A549 (cell line): ENCODE data around the gene DNAH1. TPM values are rescaled to one million over a fixed set of nuclear protein-coding genes. Genes with fewer than 3 reads are reported as not detected.
A peak's percentile ranks its signal among the peaks of the same experiment; 100 is the strongest.

Experiments
- ATAC-seq, 2 experiments: fragments of 200-7000 bp in 1 of 2; fragments of >200 bp in 1 of 2; cut with Nextera tagmentation in 1 of 2; cut with Tn5 transposase in 1 of 2; 3 replicates each; pipeline versions ENCODE4 v1.8.0 to v1.9.1; 2018 to 2020; ENCODE audit warnings: mild to moderate bottlenecking in 1 of 2, moderate library complexity in 1 of 2
- CTCF ChIA-PET: fragments of 300-600 bp; sonication (Branson Sonifier 250); formaldehyde crosslinking; extraction: SDS; loops from one replicate; lab custom pipeline; 2021; ENCODE audit warnings: antibody characterized with exemption, inconsistent platforms; lab: Yijun Ruan, JAX
- POLR2A ChIA-PET: fragments of 350-600 bp; formaldehyde crosslinking; extraction: SDS; loops from one replicate; lab custom pipeline; 2021; ENCODE audit warnings: antibody characterized with exemption, inconsistent platforms; lab: Yijun Ruan, JAX
- DNase-seq, 2 experiments: peaks; one replicate each; pipeline versions ENCODE4 v3.0.0 to v3.0.0-alpha.2; 2011 to 2016; ENCODE audit warnings: low read depth in 1 of 2, low spot score in 1 of 2
- FAIRE-seq: peaks from 2 replicates; lab custom pipeline; 2011; peaks lifted over from hg19 to GRCh38; lab: Jason Lieb, UNC
- H3K27ac ChIP-seq, 2 experiments: fragments of >200 bp; sonication (Bioruptor Twin); formaldehyde crosslinking; 3 replicates each; pipeline ENCODE4 v1.5.1; 2016 to 2017
- H3K4me1 ChIP-seq: fragments of >200 bp; sonication (Bioruptor Twin); formaldehyde crosslinking; 3 replicates; pipeline ENCODE4 v1.6.1; 2016
- H3K4me2 ChIP-seq: fragments of >200 bp; sonication (Bioruptor Twin); formaldehyde crosslinking; 3 replicates; pipeline ENCODE4 v1.6.1; 2016
- H3K4me3 ChIP-seq: fragments of >200 bp; sonication (Bioruptor Twin); formaldehyde crosslinking; 3 replicates; pipeline ENCODE4 v1.5.1; 2016
- H3K9me3 ChIP-seq: fragments of >200 bp; sonication (Bioruptor Twin); formaldehyde crosslinking; 3 replicates; pipeline ENCODE4 v1.6.1; 2016
- BHLHE40 ChIP-seq: IDR thresholded peaks from 2 replicates; pipeline ENCODE4 v1.6.1; 2012; ENCODE audit warnings: low read depth, low read length, inconsistent platforms
- CBX2 ChIP-seq: fragments of 200-600 bp; sonication (generic); IDR thresholded peaks from 2 replicates; pipeline ENCODE4 v1.6.1; 2016; ENCODE audit warnings: low read depth, mild to moderate bottlenecking, borderline replicate concordance
- CBX8 ChIP-seq: fragments of 200-600 bp; sonication (generic); IDR thresholded peaks from 2 replicates; pipeline ENCODE4 v1.6.1; 2016
- FOSL2 ChIP-seq, 2 experiments: fragments of 450-650 bp in 1 of 2; fragments of >200 bp in 1 of 2; sonication (Bioruptor Twin) in 1 of 2; formaldehyde crosslinking; IDR thresholded peaks; 2 replicates each; pipeline versions ENCODE4 v1.5.0 to v1.6.1; 2016 to 2020; ENCODE audit warnings: mild to moderate bottlenecking in 1 of 2, moderate library complexity in 1 of 2
- GATA3 ChIP-seq: IDR thresholded peaks from 2 replicates; pipeline ENCODE4 v1.6.1; 2012; ENCODE audit warnings: borderline replicate concordance
- HEYL ChIP-seq: fragments of 250-450 bp; sonication (Bioruptor Pico); IDR thresholded peaks from 2 replicates; pipeline ENCODE4 v1.8.0; 2021; ENCODE audit warnings: mild to moderate bottlenecking, moderate library complexity
- JUN ChIP-seq, 2 experiments: fragments of >200 bp; sonication (Bioruptor Twin); formaldehyde crosslinking; IDR thresholded peaks; 2 replicates in 1 of 2; 3 replicates in 1 of 2; pipeline ENCODE4 v1.6.1; 2016 to 2017
- KDM1A ChIP-seq: fragments of 200-600 bp; sonication (generic); IDR thresholded peaks from 2 replicates; pipeline ENCODE4 v1.6.1; 2016; ENCODE audit warnings: low read depth, mild to moderate bottlenecking
- KDM5A ChIP-seq: fragments of 200-600 bp; sonication (generic); IDR thresholded peaks from 2 replicates; pipeline ENCODE4 v1.6.1; 2016; ENCODE audit warnings: antibody characterized with exemption, mild to moderate bottlenecking
- NPAS2 ChIP-seq: fragments of 250-450 bp; sonication (Bioruptor Pico); IDR thresholded peaks from 2 replicates; pipeline ENCODE4 v1.8.0; 2022; ENCODE audit warnings: mild to moderate bottlenecking, moderate library complexity, borderline replicate concordance
- WGBS: methylation state at CpG from one replicate; pipeline ENCODE4 v1.1.6; 2017; ENCODE audit errors: missing lambda C conversion rate; 5-methylcytosine and 5-hydroxymethylcytosine counted together
- polyA plus RNA-seq, 4 experiments: library from polyadenylated mRNA; depleted of rRNA in 3 of 4; stranded (reverse); fragments of >200 nt; fragmentation: RNase III in 1 of 4; extraction: RNeasy Plus Mini Kit Qiagen cat#74134 plus additional on column Dnase treatment in 1 of 4; gene quantifications; 2 replicates in 3 of 4; 3 replicates in 1 of 4; pipeline ENCODE4 v1.2.3, GENCODE V29; 2011 to 2017
- TF ChIP-seq, protein P1 (sequence below): fragments of 150-350 bp; IDR thresholded peaks from 2 replicates; pipeline ENCODE4 v1.6.1; 2014; ENCODE audit warnings: low read depth, mild to moderate bottlenecking, low read length
- TF ChIP-seq, protein P2 (sequence below): IDR thresholded peaks from 2 replicates; pipeline ENCODE4 v1.6.1; 2012; ENCODE audit warnings: low read depth, borderline replicate concordance
- TF ChIP-seq, protein P3 (sequence below): fragments of >200 bp; sonication (Bioruptor Twin); formaldehyde crosslinking; IDR thresholded peaks from 3 replicates; pipeline ENCODE4 v1.5.1; 2016
- TF ChIP-seq, protein P4 (sequence below): IDR thresholded peaks from 2 replicates; pipeline ENCODE4 v1.6.1; 2012

The DNAH1 gene
- polyA plus RNA-seq, 2 of the 4 experiments (the other 2 are of a cell fraction) = 0.65 to 1.6 TPM

DNA sequence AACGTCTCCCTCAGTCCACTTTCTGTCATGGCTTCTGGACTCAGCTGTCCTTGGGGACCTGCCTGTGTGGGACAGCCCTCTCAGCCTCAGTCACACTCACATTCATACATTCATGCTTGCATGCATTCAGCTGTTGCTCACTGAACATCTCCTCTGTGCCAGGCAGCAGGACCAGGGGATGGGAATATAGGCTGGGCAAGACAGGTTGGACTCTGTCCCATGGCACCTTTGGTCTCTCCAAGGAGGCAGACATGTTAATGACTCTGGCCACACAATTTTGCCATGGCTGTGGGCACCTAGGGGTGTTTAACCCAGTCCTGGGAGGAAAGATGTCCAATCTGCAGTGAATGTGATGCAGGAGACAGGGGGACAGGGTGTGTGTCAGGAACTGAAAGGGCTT is 7.8 kb upstream of the DNAH1 start:
- FAIRE-seq (no peak), ATAC-seq (no peak), DNase-seq (no peak)
- no peak overlapping the region for H3K4me3 ChIP-seq
- H3K4me1 ChIP-seq = peaks cover 3% of the 10 kb centered on the region
- H3K9me3 ChIP-seq = no peaks in the 10 kb centered on the region
- H3K4me2 ChIP-seq = no peak overlapping the region
- no peak overlapping the region for H3K27ac ChIP-seq
- CTCF ChIA-PET = interaction anchor here (1.1 to 1.8 kb wide), 3 partner anchors 17 to 139 kb away, joined by 3 to 7 read pairs (median 4); no protein-coding TSS in a partner anchor
- WGBS = no CpG with 5 or more reads among the region's 1 CpG
- no peak for TF ChIP-seq GATA3
- TF ChIP-seq, protein P1, sequence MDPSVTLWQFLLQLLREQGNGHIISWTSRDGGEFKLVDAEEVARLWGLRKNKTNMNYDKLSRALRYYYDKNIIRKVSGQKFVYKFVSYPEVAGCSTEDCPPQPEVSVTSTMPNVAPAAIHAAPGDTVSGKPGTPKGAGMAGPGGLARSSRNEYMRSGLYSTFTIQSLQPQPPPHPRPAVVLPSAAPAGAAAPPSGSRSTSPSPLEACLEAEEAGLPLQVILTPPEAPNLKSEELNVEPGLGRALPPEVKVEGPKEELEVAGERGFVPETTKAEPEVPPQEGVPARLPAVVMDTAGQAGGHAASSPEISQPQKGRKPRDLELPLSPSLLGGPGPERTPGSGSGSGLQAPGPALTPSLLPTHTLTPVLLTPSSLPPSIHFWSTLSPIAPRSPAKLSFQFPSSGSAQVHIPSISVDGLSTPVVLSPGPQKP = no peak
- no peak for TF ChIP-seq BHLHE40
- no peak for TF ChIP-seq JUN (IDR thresholded peaks at IDR 0.05)
- no peak for TF ChIP-seq FOSL2 (IDR thresholded peaks at IDR 0.05)
- no peak for TF ChIP-seq FOSL2 (CRISPR knock-in tag; IDR thresholded peaks at IDR 0.05)
- TF ChIP-seq NPAS2 = no peak
- no peak for TF ChIP-seq KDM1A
- TF ChIP-seq CBX2 = no peak
- TF ChIP-seq HEYL (CRISPR knock-in tag) = no peak
- TF ChIP-seq, protein P2, sequence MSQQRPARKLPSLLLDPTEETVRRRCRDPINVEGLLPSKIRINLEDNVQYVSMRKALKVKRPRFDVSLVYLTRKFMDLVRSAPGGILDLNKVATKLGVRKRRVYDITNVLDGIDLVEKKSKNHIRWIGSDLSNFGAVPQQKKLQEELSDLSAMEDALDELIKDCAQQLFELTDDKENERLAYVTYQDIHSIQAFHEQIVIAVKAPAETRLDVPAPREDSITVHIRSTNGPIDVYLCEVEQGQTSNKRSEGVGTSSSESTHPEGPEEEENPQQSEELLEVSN = no peak
- TF ChIP-seq, protein P3, sequence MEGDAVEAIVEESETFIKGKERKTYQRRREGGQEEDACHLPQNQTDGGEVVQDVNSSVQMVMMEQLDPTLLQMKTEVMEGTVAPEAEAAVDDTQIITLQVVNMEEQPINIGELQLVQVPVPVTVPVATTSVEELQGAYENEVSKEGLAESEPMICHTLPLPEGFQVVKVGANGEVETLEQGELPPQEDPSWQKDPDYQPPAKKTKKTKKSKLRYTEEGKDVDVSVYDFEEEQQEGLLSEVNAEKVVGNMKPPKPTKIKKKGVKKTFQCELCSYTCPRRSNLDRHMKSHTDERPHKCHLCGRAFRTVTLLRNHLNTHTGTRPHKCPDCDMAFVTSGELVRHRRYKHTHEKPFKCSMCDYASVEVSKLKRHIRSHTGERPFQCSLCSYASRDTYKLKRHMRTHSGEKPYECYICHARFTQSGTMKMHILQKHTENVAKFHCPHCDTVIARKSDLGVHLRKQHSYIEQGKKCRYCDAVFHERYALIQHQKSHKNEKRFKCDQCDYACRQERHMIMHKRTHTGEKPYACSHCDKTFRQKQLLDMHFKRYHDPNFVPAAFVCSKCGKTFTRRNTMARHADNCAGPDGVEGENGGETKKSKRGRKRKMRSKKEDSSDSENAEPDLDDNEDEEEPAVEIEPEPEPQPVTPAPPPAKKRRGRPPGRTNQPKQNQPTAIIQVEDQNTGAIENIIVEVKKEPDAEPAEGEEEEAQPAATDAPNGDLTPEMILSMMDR = no peak
- no peak for TF ChIP-seq CBX8
- POLR2A ChIA-PET = no interaction called here

DNA sequence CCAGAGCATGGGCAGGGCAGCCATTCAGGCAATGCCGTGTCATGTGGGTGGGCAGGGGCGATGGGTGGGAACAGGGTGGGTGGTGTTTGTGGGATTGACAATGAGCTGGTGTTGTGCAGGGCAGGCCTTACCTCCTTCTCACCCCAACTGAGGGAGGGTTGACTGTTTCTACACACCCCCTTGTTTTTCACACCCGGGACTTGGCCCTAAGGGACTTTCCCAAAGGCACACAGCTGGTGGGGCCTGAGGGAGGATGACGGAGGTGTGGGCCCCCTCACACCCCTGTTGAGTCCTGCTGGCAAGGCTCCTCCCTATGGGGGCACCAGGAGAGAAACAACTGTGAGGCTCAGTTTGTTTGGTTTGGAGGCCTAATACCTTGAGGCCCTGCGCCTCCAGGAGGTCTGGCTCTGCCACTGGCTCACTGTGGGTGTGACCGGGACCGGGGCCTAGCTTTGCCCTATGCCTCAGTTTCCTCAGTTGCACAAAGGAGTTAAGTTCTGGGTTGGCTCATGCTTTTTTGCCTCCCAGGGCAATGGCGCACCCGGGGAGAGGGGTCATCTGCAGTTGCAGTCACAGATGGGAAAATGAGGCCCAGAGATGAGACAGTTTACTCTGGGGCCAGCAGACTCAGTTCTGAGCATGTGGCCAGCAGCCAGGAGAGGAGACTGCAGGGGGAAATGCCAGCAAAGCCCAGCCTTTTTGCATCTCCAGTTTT is 5.1 kb upstream of the DNAH1 start:
- Histone ChIP-seq H3K4me1 (peaks cover 16% of the 10 kb centered on the region), H3K27ac (peak overlapping the region in 1 of 2 experiments; percentile 26; a peak in 1 of 6 replicates), H3K4me3 (no peak overlapping the region), H3K9me3 (no peaks in the 10 kb centered on the region), H3K4me2 (no peak overlapping the region)
- DNase-seq (no peak), ATAC-seq (no peak), FAIRE-seq (no peak)
- no peak for TF ChIP-seq HEYL (CRISPR knock-in tag)
- ChIA-PET POLR2A (no interaction called here), CTCF (interaction anchor here (0.6 to 2.2 kb wide), 4 partner anchors 19 to 99 kb away, joined by 3 to 9 read pairs (median 6); no protein-coding TSS in a partner anchor)
- WGBS = 83% methylated on average over 6 of the region's 9 CpGs

DNA sequence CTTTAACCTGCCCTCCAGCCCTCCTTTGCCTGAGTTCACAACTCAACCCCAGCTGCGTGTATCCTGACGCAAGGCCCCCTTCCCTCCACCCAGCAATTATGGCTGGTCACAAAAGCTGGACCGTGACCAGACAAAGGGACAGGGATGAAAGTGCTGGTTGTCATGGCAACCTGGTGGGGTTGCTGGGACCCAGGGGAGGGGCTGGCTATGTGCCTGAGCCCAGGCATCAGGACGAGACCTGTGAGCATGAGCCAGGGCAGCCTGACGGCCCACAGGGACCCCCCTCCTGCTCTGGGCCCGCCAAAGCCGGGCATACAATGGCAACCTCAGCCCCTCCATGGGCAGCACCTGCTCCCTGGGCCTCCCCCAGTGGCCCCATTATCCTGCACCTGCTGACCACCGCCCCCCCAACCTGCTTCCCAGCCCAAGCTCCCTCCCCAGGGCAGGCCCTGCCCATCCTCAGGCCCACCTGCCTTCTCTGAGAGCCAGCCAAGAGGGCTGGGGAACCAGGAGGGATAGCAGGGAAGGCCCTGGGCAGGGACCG is 4.5 kb upstream of the DNAH1 start:
- no peak for ATAC-seq
- POLR2A ChIA-PET = no interaction called here
- no peak for FAIRE-seq

More for the DNA sequence above, 4.5 kb upstream of the DNAH1 start:
- Histone ChIP-seq H3K4me3 (no peak overlapping the region), H3K4me2 (no peak overlapping the region), H3K9me3 (no peaks in the 10 kb centered on the region), H3K27ac (no peak overlapping the region; a peak in 2 of 6 replicates), H3K4me1 (peaks cover 16% of the 10 kb centered on the region)
- TF ChIP-seq, protein P4, sequence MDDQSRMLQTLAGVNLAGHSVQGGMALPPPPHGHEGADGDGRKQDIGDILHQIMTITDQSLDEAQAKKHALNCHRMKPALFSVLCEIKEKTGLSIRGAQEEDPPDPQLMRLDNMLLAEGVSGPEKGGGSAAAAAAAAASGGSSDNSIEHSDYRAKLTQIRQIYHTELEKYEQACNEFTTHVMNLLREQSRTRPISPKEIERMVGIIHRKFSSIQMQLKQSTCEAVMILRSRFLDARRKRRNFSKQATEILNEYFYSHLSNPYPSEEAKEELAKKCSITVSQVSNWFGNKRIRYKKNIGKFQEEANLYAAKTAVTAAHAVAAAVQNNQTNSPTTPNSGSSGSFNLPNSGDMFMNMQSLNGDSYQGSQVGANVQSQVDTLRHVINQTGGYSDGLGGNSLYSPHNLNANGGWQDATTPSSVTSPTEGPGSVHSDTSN = no peak
- TF ChIP-seq, protein P3 = no peak
- TF ChIP-seq CBX2 (no peak), KDM5A (no peak)
- no peak for DNase-seq
- CTCF ChIA-PET = interaction anchor here (0.6 to 2.2 kb wide), 2 partner anchors 28 to 99 kb away, joined by 3 to 9 read pairs; no protein-coding TSS in a partner anchor
- WGBS = 81% methylated on average over 2 of the region's 9 CpGs
